Fibroblast of lung (primary cell): ENCODE measurements around the gene TADA2A.

ENCODE experiments used
- EZH2 ChIP-seq: IDR thresholded peaks from 2 replicates; pipeline ENCODE4 v1.5.1; 2012; ENCODE audit warnings: low read length, control low read depth, mild to moderate bottlenecking; ENCODE audit errors: missing control alignments
- TF ChIP-seq, protein P1 (sequence below), 2 donors: IDR thresholded peaks in 1 of 2; conservative IDR thresholded peaks in 1 of 2; 1 replicate in 1 of 2; 2 replicates in 1 of 2; pipeline ENCODE4 v1.5.1; 2011 to 2012; ENCODE audit warnings: low read length in 2 of 2, control low read depth in 1 of 2, inconsistent platforms in 1 of 2, low read depth in 1 of 2, mild to moderate bottlenecking in 1 of 2

DNA sequence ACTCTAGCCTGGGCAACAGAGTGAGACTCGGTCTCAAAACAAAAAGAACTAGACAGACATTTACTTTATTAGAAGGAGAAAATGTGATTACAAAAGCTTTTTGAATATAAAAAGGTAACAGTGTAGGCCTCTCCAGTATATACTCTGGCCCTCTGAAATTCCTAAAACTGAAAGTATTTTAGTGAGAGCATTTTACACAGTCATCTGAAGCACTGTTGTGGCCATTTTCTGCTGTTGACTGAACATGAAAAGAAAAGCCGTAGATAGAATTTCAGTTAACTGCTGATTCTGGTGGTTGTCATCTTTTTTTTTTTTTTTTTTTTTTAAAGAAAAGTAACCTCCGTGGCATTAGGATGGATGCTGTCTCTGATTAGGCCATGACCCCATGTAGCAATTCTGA, 98.6 kb downstream of the TADA2A start:
- TF ChIP-seq EZH2: no peak
- TF ChIP-seq, protein P1, sequence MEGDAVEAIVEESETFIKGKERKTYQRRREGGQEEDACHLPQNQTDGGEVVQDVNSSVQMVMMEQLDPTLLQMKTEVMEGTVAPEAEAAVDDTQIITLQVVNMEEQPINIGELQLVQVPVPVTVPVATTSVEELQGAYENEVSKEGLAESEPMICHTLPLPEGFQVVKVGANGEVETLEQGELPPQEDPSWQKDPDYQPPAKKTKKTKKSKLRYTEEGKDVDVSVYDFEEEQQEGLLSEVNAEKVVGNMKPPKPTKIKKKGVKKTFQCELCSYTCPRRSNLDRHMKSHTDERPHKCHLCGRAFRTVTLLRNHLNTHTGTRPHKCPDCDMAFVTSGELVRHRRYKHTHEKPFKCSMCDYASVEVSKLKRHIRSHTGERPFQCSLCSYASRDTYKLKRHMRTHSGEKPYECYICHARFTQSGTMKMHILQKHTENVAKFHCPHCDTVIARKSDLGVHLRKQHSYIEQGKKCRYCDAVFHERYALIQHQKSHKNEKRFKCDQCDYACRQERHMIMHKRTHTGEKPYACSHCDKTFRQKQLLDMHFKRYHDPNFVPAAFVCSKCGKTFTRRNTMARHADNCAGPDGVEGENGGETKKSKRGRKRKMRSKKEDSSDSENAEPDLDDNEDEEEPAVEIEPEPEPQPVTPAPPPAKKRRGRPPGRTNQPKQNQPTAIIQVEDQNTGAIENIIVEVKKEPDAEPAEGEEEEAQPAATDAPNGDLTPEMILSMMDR (conservative IDR thresholded peaks at IDR 0.05 in 1 of 2, IDR thresholded peaks at IDR 0.05 in 1 of 2; ENCODE audit: low read depth in 1 of 2, low read length in 2 of 2): no peak
